GM06990 (cell line): ENCODE results near the gene USP17L20.
"Not testable (repeated sequence)": the region's sequence is repeated elsewhere in the genome, so short reads cannot be mapped to it uniquely, and the experiment has no call there.

ENCODE experiments used
- DNase-seq: peaks from one replicate; pipeline ENCODE4 v3.0.0-alpha.2; 2011; ENCODE audit not compliant: insufficient read length; ENCODE audit errors: extremely low read depth
- H3K27me3 ChIP-seq: replicated peaks from 2 replicates; pipeline ENCODE4 v1.6.0; 2011; ENCODE audit warnings: low read length; ENCODE audit not compliant: control insufficient read depth, insufficient read depth
- H3K36me3 ChIP-seq: 2 replicates; pipeline ENCODE4 v1.5.1; 2011; ENCODE audit warnings: low read length; ENCODE audit not compliant: control insufficient read depth, insufficient read depth
- H3K4me3 ChIP-seq: replicated peaks from 2 replicates; pipeline ENCODE4 v1.5.1; 2011; ENCODE audit warnings: low read depth, mild to moderate bottlenecking, control low read depth, low read length

The USP17L20 gene

GRCh38 chr4:9267319-9267718 lies 9.4 kb downstream of the USP17L20 start, which contains the start of gene USP17L22:
USP17L22 (plus strand) TSS chr4:9267619; CDS start chr4:9267619, 0 bp downstream.
- not testable (repeated sequence) for DNase-seq, H3K4me3 ChIP-seq, H3K27me3 ChIP-seq, H3K36me3 ChIP-seq

DNA sequence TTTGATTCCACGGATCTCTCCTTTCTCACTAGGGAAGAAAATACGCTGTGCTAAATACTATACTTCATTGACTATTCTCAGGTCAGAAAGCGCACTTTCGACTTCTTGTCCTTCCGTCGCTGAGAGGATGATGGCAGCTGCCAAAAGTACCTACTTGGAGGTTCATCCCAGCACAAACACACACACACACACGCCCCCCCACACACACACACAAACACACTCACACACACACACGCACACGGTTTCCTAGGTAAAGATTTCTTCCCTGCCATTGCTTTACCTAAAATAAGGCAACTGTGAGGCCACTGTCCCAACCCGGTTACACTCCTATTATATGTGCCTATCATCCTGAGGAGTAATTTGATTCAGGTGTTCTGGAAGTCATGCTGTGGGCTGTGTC lies 13.8 kb downstream of the USP17L20 start:
- not testable (repeated sequence) for H3K4me3 ChIP-seq, DNase-seq, H3K36me3 ChIP-seq, H3K27me3 ChIP-seq
